ENCODE results near the gene ELFN2. TPM values are rescaled to one million over a fixed set of nuclear protein-coding genes. Genes with fewer than 3 reads are reported as not detected.
A peak's percentile ranks its signal among the peaks of the same experiment; 100 is the strongest.

Gene ELFN2
- total and polyA plus RNA-seq, 4 experiments from 2014 or later = 0.32 to 0.55 TPM; not detected in 2

GRCh38 chr22:37432708-37433054 is 5.4 kb upstream of the ELFN2 start:
- no peaks in the 10 kb centered on the region for H3K9me3 ChIP-seq (ENCODE audit: control insufficient read depth in 1 of 2, low read length in 2 of 2)
- no peak overlapping the region for H3K4me3 ChIP-seq (ENCODE audit: low read length in 2 of 2)
- Mint-ChIP-seq H3K4me1 (peaks cover 0 to 9% (median 6%) of the 10 kb centered on the region in 4 donors), H3K36me3 (peaks cover 0 to 6% of the 10 kb centered on the region in 2 donors), H3K9me3 (peaks cover 0 to 2% (median 0%) of the 10 kb centered on the region in 8 donors), H3K27me3 (peaks cover 32 to 42% of the 10 kb centered on the region in 2 donors), H3K4me3 (no peak overlapping the region), H3K27ac (no peak overlapping the region)
- DNase-seq = no peak
- H3K27me3 ChIP-seq (ENCODE audit: insufficient read depth, low read length) = peaks cover 14% of the 10 kb centered on the region
- no peak overlapping the region for H3K27ac ChIP-seq (ENCODE audit: low read depth, low read length)
- peaks cover 9% of the 10 kb centered on the region for H3K4me1 ChIP-seq (ENCODE audit: insufficient read depth, low read length)
- intact Hi-C loops (cut with micrococcal nuclease) = no loop called here
- POLR2A ChIA-PET (ENCODE audit: partially characterized antibody) = no interaction called here
- H3K36me3 ChIP-seq (ENCODE audit: insufficient read depth, low read length) = no peaks in the 10 kb centered on the region
- CTCF ChIA-PET (ENCODE audit: partially characterized antibody) = no interaction called here

DNA sequence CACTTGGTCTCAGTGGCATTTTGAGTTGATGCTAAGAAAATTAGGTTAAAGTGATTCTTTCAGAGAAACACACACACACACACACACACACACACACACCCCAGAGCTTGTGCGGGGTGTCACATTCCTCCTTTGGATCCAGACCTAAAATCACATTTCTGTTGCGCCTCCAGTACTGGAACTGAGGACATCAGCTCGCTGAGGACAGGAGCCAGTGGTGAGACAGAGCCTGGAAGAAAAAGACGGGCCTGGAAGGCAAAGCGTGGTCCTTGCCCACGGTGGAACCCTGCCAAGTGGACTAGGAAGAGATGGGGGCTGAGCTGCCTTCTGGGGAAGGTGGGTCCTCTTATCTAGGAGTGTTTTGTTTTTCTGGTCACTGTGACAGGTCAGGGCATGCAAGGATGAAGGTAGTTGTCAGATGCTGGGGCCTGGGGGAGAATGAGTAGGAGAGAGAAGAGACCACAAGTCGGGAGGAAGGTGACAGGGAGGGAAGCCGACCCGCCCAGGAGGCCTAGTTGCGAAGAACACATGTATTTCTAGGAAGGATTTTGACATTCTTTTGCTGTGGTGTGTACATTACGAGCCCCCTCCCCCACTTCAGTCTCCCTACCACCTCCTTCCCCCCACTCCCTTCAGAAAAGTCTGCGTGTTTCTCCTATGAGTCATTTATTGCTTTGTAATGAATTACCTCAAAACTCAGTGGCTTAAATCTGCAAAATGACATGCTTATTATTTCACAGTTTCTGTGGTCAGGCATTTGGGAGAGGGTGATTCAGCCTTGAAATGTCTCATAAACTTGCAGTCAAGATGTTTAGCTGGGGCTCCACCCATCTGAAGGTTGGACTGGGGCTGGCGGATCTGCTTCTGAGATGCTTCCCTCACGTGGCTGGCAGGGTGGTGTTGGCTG is 4.8 kb upstream of the ELFN2 start:
- H3K27ac Mint-ChIP-seq = no peak overlapping the region
- Histone ChIP-seq H3K27me3 (ENCODE audit: insufficient read depth, low read length) (peaks cover 16% of the 10 kb centered on the region), H3K4me3 (ENCODE audit: low read length in 2 of 2) (no peak overlapping the region), H3K36me3 (ENCODE audit: insufficient read depth, low read length) (no peaks in the 10 kb centered on the region), H3K9me3 (ENCODE audit: control insufficient read depth in 1 of 2, low read length in 2 of 2) (no peaks in the 10 kb centered on the region), H3K4me1 (ENCODE audit: insufficient read depth, low read length) (peaks cover 12% of the 10 kb centered on the region), H3K27ac (ENCODE audit: low read depth, low read length) (no peak overlapping the region)
- H3K9me3 Mint-ChIP-seq = peaks cover 0 to 2% (median 0%) of the 10 kb centered on the region in 8 donors
- ChIA-PET CTCF (ENCODE audit: partially characterized antibody) (interaction anchor here (3.9 to 4.1 kb wide), 2 partner anchors 116 to 172 kb away, joined by 23 to 44 read pairs; no protein-coding TSS in a partner anchor), POLR2A (ENCODE audit: partially characterized antibody) (no interaction called here)
- no peak overlapping the region for H3K4me3 Mint-ChIP-seq
- DNase-seq = no peak
- H3K36me3 Mint-ChIP-seq = peaks cover 0 to 2% of the 10 kb centered on the region in 2 donors
- H3K4me1 Mint-ChIP-seq = peaks cover 0 to 9% (median 6%) of the 10 kb centered on the region in 4 donors
- peaks cover 32 to 42% of the 10 kb centered on the region in 2 donors for H3K27me3 Mint-ChIP-seq
- intact Hi-C loops (cut with micrococcal nuclease) = no loop called here

DNA sequence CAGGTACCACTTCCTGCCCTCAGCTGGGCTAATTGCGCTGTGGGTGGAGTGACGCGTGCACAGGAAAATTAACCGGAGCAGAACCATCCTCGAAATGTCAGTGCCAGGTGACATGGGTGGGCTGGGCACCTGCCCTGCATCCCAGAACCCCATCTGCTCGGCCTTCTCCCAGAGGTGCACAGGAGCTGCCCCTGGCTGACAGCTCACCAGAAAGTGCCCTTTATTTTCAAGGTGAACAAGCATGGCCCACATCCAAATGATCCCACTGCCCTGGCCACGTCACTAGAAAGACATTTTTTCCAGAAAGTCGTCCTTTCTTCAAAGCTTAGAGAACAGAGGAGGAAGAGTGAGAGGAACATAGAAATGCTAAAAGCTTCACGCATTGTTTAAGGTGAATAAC is 4.1 kb upstream of the ELFN2 start:
- peaks cover 23% of the 10 kb centered on the region for H3K27me3 ChIP-seq (ENCODE audit: insufficient read depth, low read length)
- ChIA-PET CTCF (ENCODE audit: partially characterized antibody) (interaction anchor here (3.9 to 4.1 kb wide), 2 partner anchors 115 to 171 kb away, joined by 23 to 44 read pairs; no protein-coding TSS in a partner anchor), POLR2A (ENCODE audit: partially characterized antibody) (no interaction called here)
- no peak overlapping the region for H3K4me3 ChIP-seq (ENCODE audit: low read length in 2 of 2)
- Mint-ChIP-seq H3K27ac (no peak overlapping the region), H3K9me3 (peaks cover 0 to 2% (median 0%) of the 10 kb centered on the region in 8 donors), H3K36me3 (no peaks in the 10 kb centered on the region), H3K4me1 (peaks cover under 1 to 15% (median 7%) of the 10 kb centered on the region in 4 donors), H3K27me3 (peaks cover 34 to 48% of the 10 kb centered on the region in 2 donors), H3K4me3 (no peak overlapping the region)
- H3K4me1 ChIP-seq (ENCODE audit: insufficient read depth, low read length) = peaks cover 16% of the 10 kb centered on the region
- intact Hi-C loops (cut with micrococcal nuclease) = no loop called here
- H3K27ac ChIP-seq (ENCODE audit: low read depth, low read length) = no peak overlapping the region
- no peaks in the 10 kb centered on the region for H3K9me3 ChIP-seq (ENCODE audit: control insufficient read depth in 1 of 2, low read length in 2 of 2)
- H3K36me3 ChIP-seq (ENCODE audit: insufficient read depth, low read length) = no peaks in the 10 kb centered on the region
- no peak for DNase-seq

- H3K4me3 Mint-ChIP-seq = no peak overlapping the region
- H3K4me1 Mint-ChIP-seq = peaks cover 3 to 19% (median 9%) of the 10 kb centered on the region in 4 donors
- ChIA-PET POLR2A (ENCODE audit: partially characterized antibody) (no interaction called here), CTCF (ENCODE audit: partially characterized antibody) (interaction anchor here (1.4 to 4.1 kb wide), 6 partner anchors 27 to 171 kb away, joined by 4 to 44 read pairs (median 14); no protein-coding TSS in a partner anchor)
- intact Hi-C loops (cut with micrococcal nuclease) = no loop called here
- H3K4me3 ChIP-seq (ENCODE audit: low read length in 2 of 2) = no peak overlapping the region
- H3K27me3 Mint-ChIP-seq = peaks cover 36 to 52% of the 10 kb centered on the region in 2 donors
- H3K36me3 ChIP-seq (ENCODE audit: insufficient read depth, low read length) = no peaks in the 10 kb centered on the region
- H3K9me3 Mint-ChIP-seq = peaks cover 0 to 2% (median 0%) of the 10 kb centered on the region in 8 donors
- no peak overlapping the region for H3K27ac ChIP-seq (ENCODE audit: low read depth, low read length)
- no peaks in the 10 kb centered on the region for H3K9me3 ChIP-seq (ENCODE audit: control insufficient read depth in 1 of 2, low read length in 2 of 2)
- no peak for DNase-seq
- H3K27ac Mint-ChIP-seq = peak overlapping the region in 1 of 7 donors; percentile 87
- no peaks in the 10 kb centered on the region for H3K36me3 Mint-ChIP-seq
- peaks cover 27% of the 10 kb centered on the region for H3K27me3 ChIP-seq (ENCODE audit: insufficient read depth, low read length)
- H3K4me1 ChIP-seq (ENCODE audit: insufficient read depth, low read length) = peaks cover 16% of the 10 kb centered on the region
Observed at GRCh38 chr22:37430941-37431340, 3.7 kb upstream of the ELFN2 start.

GRCh38 chr22:37428649-37429586 is 1.6 kb upstream of the ELFN2 start:
- ChIA-PET CTCF (ENCODE audit: partially characterized antibody) (interaction anchor here (0.8 to 4.1 kb wide), 18 partner anchors 9 to 472 kb away, joined by 3 to 44 read pairs (median 4); no protein-coding TSS in a partner anchor), POLR2A (ENCODE audit: partially characterized antibody) (interaction anchor here (1.3 kb wide), 1 partner anchor 113 kb away, joined by 4 read pairs; no protein-coding TSS in a partner anchor)
- peak overlapping the region in 1 of 7 donors; percentile 11 for H3K27ac Mint-ChIP-seq
- peaks cover 28% of the 10 kb centered on the region for H3K27me3 ChIP-seq (ENCODE audit: insufficient read depth, low read length)
- peaks cover 16% of the 10 kb centered on the region for H3K4me1 ChIP-seq (ENCODE audit: insufficient read depth, low read length)
- H3K9me3 ChIP-seq (ENCODE audit: control insufficient read depth in 1 of 2, low read length in 2 of 2) = no peaks in the 10 kb centered on the region
- no peak overlapping the region for H3K4me3 ChIP-seq (ENCODE audit: low read length in 2 of 2)
- peaks cover 0 to 2% (median 0%) of the 10 kb centered on the region in 8 donors for H3K9me3 Mint-ChIP-seq
- no peak overlapping the region for H3K27ac ChIP-seq (ENCODE audit: low read depth, low read length)
- peaks cover 3 to 22% (median 13%) of the 10 kb centered on the region in 4 donors for H3K4me1 Mint-ChIP-seq
- peaks cover 43 to 56% of the 10 kb centered on the region in 2 donors for H3K27me3 Mint-ChIP-seq
- DNase-seq = peak in 4 of 5 donors; percentile 45 to 58 (median 55)
- peak overlapping the region in 6 of 8 donors; percentile 9 to 67 (median 32) for H3K4me3 Mint-ChIP-seq
- H3K36me3 ChIP-seq (ENCODE audit: insufficient read depth, low read length) = no peaks in the 10 kb centered on the region
- H3K36me3 Mint-ChIP-seq = no peaks in the 10 kb centered on the region
- intact Hi-C loops (cut with micrococcal nuclease) = loop anchor here (1.0 kb wide), 2 partner anchors 112 to 162 kb away; no protein-coding TSS in a partner anchor

DNA sequence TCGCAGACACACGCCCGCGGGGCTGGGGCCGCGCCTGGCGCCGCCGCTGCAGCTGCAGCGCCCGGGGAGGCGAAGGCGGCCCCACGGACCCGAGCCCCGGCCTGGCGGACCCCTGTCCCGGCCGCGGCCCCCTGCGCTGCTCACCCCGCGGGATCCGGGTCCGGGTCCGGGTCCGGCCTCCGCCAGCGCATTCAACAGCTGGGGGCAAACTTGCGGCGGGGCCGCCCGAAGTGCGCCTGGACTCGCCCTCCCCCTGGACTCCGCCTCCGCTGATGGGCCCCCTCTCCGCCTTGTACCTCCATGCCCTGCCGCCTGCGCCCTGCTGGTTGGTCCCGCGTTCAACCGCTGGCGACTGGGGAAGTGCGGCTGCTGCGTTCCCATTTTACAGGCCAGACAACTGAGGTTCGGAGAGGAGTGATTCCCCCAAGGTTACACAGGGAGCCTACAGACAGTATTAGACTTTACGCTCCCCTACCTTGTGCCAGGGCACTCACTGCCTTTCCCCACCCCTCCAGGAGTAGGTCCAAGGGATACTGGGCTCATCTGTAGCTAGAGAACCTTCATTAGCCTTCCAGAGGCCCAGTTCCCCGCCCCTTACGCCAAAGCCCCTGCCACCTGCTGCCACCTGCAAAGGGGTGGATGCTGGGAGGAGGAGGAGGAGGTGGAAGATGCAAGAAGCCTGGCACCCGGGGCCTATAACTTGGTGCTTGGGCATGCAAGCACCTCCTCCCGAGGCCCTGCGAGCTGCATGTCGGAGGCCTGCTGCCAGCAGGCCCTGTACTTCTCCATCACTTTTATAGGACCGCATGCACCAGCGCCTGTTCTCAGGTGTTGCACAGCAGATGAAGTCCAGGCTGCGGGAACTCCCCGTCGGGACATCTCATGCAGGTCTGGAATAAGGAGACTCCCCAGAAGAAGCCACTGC is 694 bp upstream of the ELFN2 start:
- H3K4me1 ChIP-seq (ENCODE audit: insufficient read depth, low read length) = peaks cover 16% of the 10 kb centered on the region
- H3K4me3 ChIP-seq (ENCODE audit: low read length in 2 of 2) = no peak overlapping the region
- no peak overlapping the region for H3K27ac ChIP-seq (ENCODE audit: low read depth, low read length)
- peak overlapping the region in 7 of 8 donors; percentile 35 to 69 (median 51) for H3K4me3 Mint-ChIP-seq
- POLR2A ChIA-PET (ENCODE audit: partially characterized antibody) = interaction anchor here (1.3 kb wide), 1 partner anchor 112 kb away, joined by 4 read pairs; no protein-coding TSS in a partner anchor
- no peaks in the 10 kb centered on the region for H3K36me3 ChIP-seq (ENCODE audit: insufficient read depth, low read length)
- CTCF ChIA-PET (ENCODE audit: partially characterized antibody) = interaction anchor here (0.8 to 4.1 kb wide), 11 partner anchors 8 to 471 kb away, joined by 3 to 44 read pairs (median 3); no protein-coding TSS in a partner anchor
- no peak overlapping the region for H3K27ac Mint-ChIP-seq
- H3K27me3 ChIP-seq (ENCODE audit: insufficient read depth, low read length) = peaks cover 28% of the 10 kb centered on the region
- intact Hi-C loops (cut with micrococcal nuclease) = no loop called here
- DNase-seq = no peak
- H3K4me1 Mint-ChIP-seq = peaks cover 3 to 22% (median 13%) of the 10 kb centered on the region in 4 donors
- H3K27me3 Mint-ChIP-seq = peaks cover 43 to 56% of the 10 kb centered on the region in 2 donors
- no peaks in the 10 kb centered on the region for H3K9me3 ChIP-seq (ENCODE audit: control insufficient read depth in 1 of 2, low read length in 2 of 2)
- peaks cover 0 to 2% (median 0%) of the 10 kb centered on the region in 8 donors for H3K9me3 Mint-ChIP-seq
- no peaks in the 10 kb centered on the region for H3K36me3 Mint-ChIP-seq
